AML-193 (cell line): ENCODE data around the gene SCFD2.

ENCODE experiments used
- DNase-seq, 2 experiments: peaks; one replicate each; lab custom pipeline; 2025; lab: John Stamatoyannopoulos, UW

SCFD2 gene

DNA sequence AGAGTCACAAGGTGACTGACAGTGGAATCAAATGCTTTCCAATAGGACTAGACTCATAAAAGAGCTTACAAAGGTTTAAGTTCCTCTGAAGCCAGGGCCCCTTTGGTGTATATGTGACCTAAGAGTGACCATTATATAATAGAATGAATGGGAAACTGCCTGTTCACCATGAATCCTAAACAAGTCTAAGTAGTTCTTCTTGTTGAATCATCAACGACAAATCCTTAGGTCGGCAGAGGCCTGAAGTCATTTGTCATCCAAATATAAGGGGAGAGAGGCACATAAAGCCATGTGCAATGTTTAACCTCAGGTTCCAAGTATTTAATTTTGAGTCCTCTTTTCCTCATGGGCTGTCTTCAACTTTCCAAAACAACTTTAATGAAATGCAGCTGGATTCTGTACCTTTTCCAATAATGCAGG lies 381.4 kb downstream of the SCFD2 start:
- no peak for DNase-seq

DNA sequence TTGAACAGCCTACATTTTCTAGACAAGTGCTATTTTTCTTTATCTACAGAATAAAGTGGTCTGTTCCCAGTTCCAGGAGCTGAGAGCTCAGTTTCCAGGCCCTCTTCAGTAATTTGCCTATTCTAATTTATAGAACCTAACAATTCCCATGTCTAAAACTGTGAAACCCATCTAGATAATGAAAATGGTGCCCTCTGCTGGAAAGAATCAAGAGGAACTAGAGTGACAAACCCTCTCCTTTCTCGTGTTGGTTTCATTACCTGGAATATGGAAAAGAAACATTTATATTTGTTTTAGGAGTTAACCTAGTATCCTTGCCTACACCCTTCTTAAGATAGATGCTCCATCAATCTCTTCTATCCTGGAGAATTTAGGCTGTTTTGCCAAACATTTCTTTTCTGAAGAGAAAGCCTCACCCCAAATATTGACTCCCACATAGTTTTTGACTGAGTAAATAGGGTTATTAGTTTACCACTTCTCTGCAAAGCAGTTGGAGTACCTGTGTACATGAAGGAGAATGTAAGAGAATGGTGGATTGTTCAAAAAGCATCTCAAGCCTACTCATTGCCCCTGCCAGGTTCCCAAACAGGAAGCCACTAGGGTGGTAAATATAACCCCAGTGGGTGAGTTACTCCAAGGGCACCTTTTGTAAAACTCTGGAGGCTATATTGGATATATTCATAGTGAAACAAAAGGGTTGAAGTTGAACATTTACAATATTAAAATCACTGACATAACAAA lies 382.1 kb downstream of the SCFD2 start:
- peak; percentile 59 for DNase-seq

DNA sequence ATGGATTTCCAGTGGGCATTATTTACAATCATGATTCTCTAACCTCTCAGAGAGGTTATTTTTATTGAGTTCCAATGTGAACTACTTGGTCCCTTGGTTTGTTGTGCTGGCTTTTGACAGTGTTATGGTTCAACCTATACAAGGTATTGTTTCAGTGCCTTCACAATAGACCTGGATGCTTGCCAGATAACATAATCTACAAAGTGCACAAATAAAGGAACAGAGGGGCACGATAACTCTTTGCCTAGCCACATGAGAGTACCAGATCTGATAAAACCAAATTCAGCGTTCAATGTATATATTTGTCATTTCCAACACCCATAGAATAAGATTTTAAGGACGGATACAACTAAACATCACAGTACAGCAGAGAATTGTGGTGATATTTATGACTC lies 382.9 kb downstream of the SCFD2 start:
- DNase-seq = no peak

DNA sequence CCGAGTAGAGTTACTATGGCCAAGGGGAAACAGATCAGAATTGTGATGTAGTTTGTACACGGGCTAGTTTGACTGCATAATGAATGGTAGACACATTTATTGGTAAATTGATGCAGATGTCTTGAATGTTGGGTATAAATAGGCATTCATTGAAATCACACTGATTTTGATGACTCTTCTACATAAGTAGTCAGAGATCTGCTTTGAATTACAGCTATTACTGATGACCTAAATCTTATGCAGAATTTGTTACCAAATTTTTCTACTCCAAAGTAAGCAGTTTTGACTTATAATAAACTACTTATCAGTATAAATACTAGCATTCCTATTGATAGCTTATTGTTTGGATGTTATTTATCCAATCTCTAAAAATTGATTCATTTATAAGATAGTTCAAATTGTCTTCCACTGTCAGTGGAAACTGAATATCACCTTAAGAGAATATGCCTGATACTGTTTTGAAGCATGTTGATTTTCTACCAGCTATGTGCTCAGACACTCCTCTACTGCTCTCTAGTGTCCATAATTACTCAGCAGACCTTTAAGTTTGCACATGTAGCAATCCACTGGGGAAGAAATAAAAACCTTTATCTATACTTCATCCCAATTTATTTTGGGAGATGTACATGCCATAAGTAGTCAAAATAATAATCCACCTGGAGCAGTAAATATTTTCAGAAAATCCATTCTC lies 383.5 kb downstream of the SCFD2 start:
- peak; percentile 3 to 4 for DNase-seq

DNA sequence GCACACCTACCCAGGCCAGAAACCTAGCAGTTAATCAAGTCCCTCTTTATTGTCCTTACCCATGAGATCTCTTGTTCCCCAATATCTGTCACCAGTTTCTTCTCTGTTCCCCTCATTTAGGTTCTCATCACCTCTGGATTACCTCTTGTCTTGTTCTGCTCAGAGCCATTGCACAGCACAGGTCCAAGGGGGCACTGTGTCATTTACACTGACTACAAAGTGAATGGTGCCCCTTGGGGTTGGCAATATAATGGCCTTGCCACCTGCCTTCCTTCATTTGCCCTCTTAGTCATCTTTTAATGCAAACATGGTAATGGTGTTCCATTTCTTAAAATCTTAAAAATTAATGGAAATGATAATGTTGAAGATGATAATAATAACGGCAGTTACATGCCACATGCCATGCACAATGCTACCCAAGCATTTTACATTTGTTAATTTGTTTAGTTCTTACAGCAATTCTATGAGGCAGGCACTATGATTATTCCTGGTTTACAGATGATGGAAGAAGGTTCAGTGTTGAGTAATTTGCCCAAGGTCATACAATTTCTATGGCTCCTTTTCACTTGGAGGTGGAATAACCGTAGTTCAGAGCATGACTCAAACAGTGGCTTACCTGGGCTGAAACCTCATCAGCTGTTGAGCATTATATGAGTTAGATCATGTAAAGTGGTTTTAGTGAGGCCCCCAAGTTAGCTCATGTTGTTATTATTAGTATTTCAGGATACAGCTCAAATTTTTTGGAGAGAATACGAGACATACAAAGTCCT lies 385.9 kb downstream of the SCFD2 start:
- DNase-seq = no peak

DNA sequence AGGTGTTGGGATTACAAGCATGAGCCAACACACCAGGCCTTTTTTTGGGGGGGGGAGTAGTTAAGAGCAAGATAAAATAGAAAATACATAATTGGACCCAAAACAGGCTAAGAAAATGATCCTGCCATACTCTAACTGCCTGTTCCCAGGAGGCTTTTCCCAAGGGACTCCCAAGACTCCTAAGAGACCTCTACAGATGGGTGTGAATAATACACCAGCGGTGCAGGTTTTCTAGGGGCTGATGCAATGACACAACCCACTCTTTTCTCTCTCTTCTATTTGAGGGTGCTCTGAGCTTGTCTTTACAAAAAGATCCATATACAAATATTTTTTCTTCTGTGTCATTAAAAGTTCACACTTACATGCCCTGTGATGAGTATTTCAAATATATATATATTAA lies 386.8 kb downstream of the SCFD2 start:
- no peak for DNase-seq

DNA sequence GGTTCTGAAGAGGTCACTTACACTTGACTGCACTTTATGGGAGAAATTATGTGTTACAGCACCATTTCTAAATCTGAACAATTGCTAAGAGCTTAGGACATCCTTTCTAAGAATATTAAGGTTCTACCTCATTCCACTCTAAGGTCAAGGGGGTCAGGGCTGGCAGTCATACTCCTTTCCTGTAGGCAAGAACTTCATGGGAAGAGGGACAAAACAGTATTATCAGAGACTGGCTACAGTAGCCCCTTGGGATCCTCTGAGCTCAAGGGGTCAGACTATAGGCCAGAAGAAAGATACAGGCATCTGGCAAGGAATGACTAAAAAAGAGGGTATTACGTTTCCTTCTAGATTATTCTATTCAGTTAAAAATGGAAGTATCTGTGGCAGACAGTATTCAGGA lies 388.6 kb downstream of the SCFD2 start:
- DNase-seq = no peak

DNA sequence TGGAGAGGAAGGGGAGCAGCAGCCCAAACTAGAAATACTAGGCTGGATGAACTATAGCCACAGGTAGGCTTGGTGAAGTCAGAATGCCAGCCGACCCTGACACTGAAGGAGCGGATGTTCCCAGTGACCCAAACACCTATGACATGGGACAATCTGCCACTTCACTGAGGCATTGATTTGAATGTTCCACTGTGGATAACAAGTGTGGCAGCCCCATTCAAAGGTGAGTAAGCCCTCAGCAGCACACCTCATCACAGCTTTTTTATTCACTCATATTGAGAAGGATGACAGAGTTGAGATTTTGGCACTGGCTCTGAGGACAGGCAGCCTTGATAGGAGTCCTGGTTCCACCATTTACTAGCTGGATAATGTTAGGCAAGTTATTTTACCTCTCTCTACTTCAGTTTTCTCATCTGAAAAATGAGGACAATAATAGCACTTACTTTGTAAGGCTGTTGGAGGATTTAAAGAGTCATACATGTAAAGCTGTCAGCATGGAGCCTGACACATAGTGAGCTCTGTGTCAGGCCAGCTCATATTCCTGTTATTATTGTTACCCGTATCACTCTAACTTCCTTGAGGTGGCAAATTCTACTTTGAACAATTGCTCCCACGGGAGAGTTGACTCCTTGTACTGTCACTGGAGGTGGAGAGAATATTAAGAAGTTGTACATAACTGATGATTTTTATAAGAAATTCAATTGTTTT lies 389.2 kb downstream of the SCFD2 start:
- DNase-seq = no peak

DNA sequence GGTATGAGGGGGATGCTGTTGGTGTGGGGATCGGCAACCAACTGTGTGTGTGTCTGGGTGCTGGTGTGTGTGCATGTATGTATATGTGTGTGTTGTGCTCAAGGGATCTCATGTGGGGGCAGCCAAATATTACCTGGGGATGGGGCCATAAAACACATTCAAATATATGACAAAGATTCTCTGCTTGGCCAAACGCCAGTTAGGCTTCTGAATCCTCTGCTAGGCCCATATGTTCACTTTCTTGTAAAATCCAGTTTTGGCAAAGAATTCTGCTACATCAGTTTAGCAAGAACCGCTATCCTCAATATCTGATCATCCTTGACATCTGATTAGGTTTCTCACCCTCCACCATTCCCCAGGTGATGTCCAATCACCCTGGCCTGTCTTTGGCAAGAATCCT lies 397.2 kb downstream of the SCFD2 start:
- no peak for DNase-seq

DNA sequence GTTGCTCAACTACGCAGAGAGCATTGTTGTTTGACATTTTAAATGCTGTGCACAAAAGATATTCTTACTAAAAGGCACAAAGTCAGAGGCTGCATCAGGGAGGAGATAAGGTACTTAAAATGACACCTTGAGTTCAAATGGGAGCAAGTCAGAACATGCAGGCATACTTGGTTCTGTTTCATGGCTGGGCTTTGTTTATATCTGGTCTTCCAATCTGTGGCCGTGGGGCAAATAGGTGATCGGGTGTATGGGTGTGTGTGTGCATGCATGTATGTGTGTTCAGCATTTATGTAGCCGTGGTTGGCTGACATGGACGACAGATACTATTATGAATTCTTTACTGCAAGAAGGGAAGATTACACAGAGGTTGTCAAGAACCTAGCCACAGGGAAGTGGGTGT lies 397.6 kb downstream of the SCFD2 start:
- no peak for DNase-seq

DNA sequence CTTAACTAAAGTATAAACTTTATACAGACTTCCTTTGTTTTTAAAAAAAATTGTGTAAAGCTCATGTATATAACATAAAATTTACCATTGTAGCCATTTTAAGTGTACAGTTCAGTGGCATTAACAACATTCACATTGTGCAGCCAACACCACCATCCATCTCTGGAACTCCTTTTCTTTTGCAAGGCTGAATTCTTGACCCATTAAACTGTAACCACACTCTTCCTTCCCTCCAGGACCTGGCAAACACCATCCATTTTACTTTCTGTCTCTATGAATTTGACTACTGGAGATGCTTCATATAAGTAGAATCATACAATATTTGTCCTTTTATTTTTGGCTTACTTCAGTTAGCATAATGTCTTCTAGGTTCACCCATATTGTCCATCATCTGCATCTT lies 399.1 kb downstream of the SCFD2 start:
- DNase-seq = no peak

DNA sequence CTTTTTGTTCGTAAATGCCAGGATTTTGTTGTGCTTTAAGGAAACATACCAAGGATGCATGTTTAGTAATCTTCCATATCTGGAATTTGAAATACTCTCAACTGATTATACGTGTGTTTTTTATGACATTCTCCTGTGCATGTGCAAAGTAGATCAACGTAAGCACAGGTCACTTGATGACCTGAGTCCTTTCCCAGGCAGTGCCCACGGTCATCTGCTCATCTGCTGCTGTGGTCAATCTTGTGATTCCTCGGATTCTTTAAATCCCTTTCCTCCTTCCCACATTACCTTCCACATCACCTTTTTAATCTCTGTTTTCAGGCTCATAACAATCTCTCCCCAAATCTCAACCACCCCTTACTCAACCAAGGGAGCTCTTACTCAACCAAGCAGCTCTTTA lies 399.7 kb downstream of the SCFD2 start:
- no peak for DNase-seq

DNA sequence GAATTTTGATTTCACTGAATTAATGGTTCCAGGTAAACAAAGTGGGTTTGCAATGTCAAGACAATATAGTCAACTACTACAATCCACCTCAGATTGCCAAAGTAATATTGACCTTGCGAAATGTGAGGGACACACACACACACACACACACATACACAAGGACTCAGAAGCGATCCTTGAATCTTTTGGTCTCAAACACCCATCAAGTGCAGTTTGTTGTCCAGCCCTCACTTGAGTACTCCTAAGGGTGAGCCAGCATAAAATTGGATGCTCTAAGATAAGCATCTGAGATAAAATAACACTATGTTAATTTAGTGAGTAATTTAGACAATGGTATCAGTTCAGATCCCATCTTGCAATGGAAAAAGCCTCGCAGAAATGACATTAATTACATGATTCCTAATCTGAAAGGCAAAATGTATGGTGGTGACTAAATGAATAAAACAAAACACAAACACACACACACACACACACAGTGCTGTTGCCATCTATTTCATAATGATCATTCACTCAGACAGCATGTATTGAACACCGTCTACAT lies 401.2 kb downstream of the SCFD2 start:
- DNase-seq = no peak

DNA sequence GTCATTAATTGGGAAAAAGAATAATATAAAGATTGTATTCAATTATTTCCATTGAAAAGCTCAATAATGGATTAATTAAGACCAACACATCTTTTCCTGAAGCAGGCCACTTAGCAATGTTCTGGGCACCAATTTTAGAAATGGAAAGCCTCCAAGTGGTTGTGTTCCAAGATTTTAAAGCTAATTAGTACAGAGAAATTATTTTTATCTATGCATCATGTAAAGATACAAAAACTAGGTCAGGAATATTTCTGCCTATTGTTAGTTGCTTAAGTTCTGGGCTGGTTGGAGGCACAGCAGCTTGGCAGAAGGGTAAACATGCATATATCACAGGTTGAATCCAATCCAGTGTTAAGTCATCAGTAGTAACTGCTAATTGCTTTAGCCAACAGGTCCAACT lies 401.9 kb downstream of the SCFD2 start:
- DNase-seq = no peak

DNA sequence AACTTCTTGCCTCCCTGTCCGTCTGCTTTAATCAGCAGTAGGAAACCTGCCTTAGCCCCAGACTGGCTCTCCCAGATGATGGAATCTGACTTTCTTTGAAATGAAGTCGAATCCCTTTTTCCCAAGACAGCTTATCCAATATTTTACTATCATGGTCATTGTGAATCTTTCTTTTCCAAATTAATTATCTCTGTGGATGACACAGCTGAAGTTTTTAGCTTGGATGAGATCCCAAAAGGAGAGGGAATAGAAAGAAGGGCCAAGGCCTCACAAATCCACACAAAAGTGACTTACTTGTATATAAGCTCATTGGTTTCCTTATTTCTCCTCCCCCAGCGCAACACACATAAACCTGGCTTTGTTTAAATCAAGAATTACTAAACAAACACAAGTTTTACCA lies 403.1 kb downstream of the SCFD2 start:
- DNase-seq = no peak

DNA sequence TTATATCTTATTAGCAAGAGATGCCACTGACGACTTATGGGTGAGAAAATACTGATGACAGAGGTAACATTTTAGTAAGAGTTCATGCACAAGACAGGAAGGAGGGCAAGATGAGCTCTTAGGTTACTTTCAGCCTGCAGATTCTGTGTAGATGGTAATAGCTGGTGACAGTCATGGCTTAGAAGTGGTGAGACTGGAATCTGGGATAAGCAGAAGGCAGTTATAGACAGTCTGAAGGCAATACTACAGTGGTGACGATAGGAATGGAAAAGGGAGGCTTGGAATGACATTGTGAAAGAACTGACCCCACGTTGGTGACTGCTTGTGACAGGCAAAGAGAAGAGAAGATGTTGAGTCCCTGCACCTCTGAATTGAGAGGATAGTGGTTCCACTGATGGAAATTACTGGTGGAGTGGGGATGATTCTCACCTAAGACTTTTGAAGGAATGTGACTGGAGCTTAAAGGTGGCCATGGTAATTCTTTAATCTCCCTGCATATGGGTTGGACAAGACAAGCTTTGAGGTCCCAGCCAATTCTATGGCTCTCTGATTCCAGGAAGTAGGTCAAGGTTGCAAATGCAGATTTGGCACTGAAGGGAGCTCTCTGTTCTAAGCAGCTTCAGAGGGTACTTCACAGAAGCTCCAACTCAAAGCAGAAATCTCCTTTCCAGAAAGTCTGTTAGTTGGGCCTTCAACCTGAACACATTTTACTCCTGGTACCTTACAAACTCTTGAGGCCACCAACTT lies 404.0 kb downstream of the SCFD2 start:
- no peak for DNase-seq

DNA sequence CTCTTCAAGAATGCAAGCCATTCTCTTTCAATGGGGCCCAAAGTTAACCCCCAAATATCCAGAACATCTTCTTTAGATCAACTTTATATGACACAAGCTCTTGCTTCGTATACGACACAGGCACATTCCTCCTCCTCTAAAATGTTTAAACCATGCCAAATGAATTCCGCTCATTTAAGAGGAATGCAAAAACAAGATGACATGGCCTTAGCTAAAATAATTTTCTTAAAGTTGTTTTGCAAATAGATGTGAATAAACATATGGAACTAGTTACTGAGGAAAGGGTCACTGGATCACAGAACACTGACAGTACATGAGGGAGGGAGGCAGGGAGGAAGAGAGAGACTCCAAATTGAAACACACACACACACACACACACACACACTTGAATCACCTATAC lies 406.3 kb downstream of the SCFD2 start:
- no peak for DNase-seq

DNA sequence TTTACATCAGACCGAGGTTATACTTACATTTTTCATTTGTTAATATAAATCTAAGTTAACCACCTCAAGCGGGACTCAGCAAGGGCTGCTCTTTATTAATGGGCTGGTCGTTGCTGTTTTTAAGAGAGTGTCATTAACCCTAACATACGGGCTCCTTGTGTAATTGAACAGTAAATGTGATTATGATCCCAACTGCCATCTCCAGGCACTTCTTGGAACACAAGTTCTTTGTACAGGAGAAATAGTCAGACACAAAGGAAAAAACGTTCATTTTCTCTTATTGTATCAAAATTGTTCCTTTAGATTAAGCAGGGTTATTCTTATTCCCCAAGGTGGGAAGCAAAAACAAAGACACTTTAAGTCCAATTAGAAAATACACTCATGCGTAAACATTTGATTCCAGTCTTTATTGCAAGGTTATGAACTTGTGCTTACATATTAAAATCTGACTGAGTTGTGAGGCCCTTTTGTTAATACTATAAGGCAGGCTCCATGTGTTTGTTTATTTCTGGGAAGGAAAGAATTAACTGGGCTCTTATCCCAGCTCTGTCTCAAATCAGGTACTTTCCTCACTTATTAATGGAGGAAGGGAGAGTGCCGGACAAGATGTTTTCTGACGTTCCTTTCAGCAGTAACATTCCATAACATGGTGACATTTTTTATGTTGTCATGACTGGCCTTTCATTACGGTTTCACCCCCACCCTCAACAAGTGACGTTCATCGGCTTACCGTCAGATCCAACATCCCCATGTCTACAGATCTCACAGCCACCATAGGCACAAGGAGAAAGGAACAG lies 407.8 kb downstream of the SCFD2 start:
- no peak for DNase-seq

DNA sequence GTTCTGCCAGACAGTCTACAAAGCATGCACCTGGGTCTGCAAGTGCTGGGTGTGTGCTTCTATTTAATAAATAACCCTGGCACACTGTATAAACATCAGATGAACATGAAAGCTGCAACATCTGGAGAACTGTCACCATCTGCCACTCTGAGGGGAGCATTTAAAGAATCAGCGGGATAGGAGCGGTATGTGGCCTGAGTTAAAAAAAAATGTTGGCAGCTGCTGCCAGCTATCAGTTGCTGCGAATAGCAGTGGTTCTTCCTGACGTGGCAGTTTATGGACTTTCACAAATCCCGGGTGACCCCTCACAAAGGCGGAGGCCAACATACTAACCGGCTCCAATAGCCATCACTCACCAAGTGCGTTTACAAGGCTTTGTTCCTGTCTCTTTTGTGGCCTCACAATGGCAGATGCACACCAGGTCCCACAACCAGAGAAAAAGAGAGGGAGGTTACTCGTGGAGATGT lies 408.6 kb downstream of the SCFD2 start:
- DNase-seq = no peak

DNA sequence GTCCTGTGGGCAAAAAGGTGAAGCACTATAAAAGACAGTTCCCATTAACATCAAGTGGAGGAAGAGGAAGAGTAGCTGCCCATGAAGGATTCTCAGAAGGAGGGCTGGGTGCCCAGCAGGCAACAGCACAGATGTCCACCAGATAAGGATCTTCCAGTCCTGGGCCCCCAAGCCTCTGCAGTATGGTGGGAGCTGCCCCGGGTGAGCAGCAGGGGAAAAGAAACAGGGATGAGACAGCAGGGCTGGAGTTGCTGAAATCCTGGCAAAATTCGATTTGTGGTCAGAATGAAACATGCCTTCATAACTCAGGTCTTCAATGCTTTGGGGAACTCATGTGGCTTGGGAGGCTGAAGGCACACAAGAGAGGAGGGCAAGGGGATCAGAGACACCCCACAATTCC lies 409.2 kb downstream of the SCFD2 start:
- no peak for DNase-seq
